ENCODE measurements around the gene PRB4. TPM values are rescaled to one million over a fixed set of nuclear protein-coding genes. Genes with fewer than 3 reads are reported as not detected.

The PRB4 gene
- not detected in 5 replicates for total RNA-seq (2022; extraction: Qiagen RNA extraction; ENCODE audit: low read depth)

GRCh38 chr12:11310336-11310735 is at the start of gene PRB4:
Gene PRB4, minus strand, starts transcription at chr12:11310436. Its CDS starts 38 bp downstream, at chr12:11310398.

GRCh38 chr12:11269607-11270006 is 40.6 kb downstream of the PRB4 start, which contains the start of gene PRB3:
Gene PRB3, minus strand, starts transcription at chr12:11269707. Its CDS starts 38 bp downstream, at chr12:11269669.

Other genes with a start within 250 kb of the PRB4 start
- not detected in 5 replicates for gene TAS2R46, start 248.1 kb downstream of the PRB4 start, total RNA-seq (2022; extraction: Qiagen RNA extraction; ENCODE audit: low read depth)
- not detected in 5 replicates for gene TAS2R43, start 218.1 kb downstream of the PRB4 start, total RNA-seq (2022; extraction: Qiagen RNA extraction; ENCODE audit: low read depth)
- not detected in 5 replicates for gene TAS2R30, start 175.8 kb downstream of the PRB4 start, total RNA-seq (2022; extraction: Qiagen RNA extraction; ENCODE audit: low read depth)
- gene SMIM10L1, start 139.2 kb downstream of the PRB4 start, total RNA-seq (2022; extraction: Qiagen RNA extraction; ENCODE audit: low read depth) = 8.1 to 9.0 TPM (median 8.7 TPM) in 5 replicates
- not detected in 5 replicates for gene TAS2R42, start 123.5 kb downstream of the PRB4 start, total RNA-seq (2022; extraction: Qiagen RNA extraction; ENCODE audit: low read depth)
- gene PRB3, start 40.7 kb downstream of the PRB4 start, total RNA-seq (2022; extraction: Qiagen RNA extraction; ENCODE audit: low read depth) = not detected in 5 replicates
- not detected in 5 replicates for gene PRB2, start 85.1 kb upstream of the PRB4 start, total RNA-seq (2022; extraction: Qiagen RNA extraction; ENCODE audit: low read depth)